HG03095 (cell line): ENCODE measurements around the gene IL16.
"Not testable (repeated sequence)": the region's sequence is repeated elsewhere in the genome, so short reads cannot be mapped to it uniquely, and the experiment has no call there.

Experiments
- ATAC-seq: cut with Tn5 transposase; IDR thresholded peaks from one replicate; pipeline ENCODE4 v1.9.1; 2021; ENCODE audit warnings: moderate library complexity; ENCODE audit not compliant: unreplicated experiment

IL16 gene

DNA sequence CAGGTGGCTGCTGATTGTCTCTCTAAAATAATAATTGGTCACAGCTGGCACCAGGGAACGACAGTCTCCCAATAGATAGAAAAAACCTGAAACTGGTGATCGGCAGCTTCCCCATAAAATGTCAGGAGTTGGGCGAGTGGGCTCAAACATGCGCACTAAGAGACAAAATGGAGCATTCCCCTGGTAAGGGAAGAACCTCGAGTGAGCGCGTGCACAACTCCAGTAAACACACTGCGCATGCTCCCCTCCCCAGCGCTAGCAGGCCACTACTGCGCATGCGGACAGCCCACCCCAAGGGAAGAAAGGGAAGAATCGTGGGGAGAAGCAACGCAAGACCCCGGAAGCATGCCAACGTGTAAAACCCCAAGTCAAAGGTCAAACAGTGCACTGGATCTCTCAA is 134.9 kb downstream of the IL16 start:
- ATAC-seq, result no peak

- no peak for ATAC-seq
Measured at GRCh38 chr15:81332326-81332725, 135.6 kb downstream of the IL16 start.

DNA sequence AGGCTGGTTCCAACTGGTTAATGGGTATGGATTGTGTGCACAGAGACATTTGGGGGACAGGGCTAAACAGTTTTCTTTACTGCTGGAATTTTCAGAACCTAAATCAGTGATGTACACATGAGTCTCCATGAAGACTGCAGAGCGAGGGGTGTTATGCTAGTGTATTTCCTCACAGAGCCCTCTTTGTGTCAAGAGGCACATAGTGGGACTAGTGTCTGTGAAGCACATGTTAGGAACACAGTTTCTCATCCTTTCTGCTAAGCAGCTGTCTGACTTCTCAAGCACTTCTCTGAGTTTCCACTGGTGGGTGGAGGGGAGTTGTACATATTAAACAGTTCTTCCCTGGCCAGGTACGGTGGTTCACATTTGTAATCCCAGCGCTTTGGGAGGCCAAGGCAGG is 136.7 kb downstream of the IL16 start:
- ATAC-seq, result no peak

DNA sequence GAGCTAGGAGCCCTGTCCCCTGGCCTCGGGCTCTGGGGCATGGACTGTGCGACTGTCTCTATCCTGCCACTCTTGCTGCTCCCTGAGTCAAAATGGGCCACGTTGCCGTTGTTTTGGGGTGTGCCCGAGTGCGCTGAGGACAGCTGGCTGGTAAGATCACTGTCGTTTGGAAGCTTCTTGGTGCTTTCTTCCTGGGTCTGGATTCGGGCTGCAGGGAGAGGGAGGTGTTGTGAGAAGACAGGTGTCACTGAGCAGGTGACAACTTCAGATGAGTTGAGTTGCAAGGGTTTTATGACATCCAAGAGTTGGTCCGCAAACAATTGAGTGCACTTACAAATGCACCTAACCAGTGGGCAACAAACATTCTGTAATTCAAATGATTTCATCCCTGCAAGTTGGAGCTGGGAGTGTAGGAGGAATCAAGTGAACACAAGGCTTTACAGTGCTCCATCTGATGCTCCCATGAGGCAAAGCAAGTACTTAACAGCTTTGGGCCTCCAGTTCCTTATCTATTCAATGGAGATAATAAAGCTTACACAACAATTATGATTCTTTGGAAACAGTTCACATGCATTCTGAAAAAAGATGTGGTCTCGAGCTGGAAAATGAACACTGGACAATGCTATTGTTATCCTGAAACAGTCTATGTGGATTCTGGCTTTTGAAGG is 138.2 kb downstream of the IL16 start:
- no peak for ATAC-seq

DNA sequence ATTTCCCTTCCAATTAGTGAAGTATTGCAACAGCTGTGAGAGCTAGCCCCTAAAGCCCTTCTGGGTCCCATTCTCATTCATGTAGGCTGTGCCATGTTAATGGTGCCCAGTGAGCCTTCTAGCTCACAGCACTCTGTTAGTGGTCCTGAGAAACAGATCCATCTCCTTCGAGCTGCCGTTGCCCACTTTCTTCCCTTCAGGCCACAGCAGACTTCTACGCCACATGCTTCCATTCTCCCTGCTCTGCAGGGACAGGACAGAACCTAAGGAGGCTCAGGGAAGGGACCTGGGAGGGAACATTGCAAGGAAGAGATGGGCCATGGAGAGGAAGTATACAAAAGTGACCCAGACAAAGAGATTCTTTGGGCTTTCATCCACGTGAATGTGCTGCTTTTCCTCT is 139.0 kb downstream of the IL16 start:
- no peak for ATAC-seq

- ATAC-seq, result no peak
Measured at GRCh38 chr15:81336568-81336967, 139.9 kb downstream of the IL16 start.

GRCh38 chr15:81337241-81337640 is 140.6 kb downstream of the IL16 start:
- no peak for ATAC-seq

DNA sequence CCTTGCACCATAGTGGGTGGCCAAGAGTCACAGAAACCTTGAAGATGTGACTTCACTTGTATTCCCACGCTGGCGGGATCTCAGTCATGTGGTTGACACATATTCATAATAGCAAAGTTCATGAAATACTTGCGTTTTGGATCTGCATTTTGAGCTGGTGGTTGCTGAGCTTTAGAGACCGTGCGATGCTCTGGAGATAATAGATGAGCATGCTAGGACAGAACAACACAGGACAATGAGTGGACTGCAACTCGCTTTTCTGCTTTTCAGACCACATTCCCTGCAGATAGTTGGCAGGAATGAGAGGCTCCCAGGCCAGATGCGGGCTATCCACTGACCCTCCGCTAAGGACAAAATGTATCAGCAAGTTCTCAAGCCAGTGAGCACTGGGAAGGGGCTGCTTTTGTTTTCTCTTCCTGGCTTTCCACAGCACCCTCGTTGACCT is 141.1 kb downstream of the IL16 start:
- ATAC-seq, result no peak

DNA sequence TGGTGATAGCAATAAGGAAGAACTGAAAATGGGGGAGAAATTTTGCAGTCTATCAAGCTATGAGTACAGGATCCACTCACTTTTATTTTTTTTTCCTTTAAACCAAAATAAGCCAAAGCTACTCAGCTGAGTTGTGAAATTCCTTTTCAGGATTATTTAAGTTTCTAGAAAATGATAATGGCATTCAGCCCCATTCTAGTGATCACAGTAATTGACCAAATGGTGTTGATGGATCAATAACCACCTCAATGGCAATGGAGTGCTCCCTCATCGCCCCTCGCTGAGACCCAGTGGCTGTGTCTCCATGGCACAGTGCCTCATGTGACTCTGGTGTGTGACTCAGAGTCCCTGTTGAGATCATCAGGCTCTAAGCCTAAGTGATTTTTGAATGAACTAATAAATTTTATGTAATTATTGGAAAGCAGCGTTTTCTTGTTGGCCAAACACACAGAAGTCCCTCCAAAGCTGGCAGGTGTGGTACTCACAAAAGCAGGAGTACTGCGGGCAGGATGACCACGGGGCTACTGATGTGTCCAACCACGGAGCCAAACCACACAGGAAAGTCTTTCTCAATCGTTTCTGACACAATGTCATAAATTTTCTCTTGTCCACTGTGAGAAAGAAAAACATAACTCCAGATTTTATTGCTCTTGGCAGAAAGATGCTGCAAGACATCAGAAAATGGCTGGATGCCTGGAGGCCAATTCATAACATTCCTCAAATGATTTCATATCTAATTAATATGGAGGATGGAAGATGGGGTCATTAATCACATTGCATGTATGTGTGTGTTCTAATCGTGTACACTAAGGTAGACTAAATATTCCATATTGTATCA is 141.7 kb downstream of the IL16 start:
- no peak for ATAC-seq

GRCh38 chr15:81339321-81339720 is 142.6 kb downstream of the IL16 start:
- ATAC-seq, result no peak

DNA sequence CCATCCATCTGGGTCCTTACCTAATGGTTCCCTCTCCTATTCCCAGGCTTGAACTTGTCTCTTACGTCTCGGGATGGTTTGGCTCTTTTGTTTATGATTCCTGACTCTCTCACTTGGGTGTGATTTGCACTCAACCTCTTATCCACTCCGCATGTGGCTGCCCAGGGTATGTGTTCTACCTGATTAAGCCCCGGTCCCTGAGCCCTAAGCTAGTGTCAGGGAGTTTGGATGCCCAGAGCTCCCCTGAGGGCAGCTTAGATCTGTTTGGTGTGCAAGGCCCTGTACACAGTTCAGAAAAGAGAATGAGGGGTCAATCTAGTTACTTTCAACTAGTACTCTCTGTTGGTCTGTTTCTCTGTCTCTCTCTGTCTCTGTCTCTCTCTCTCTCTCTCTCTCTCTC is 143.2 kb downstream of the IL16 start:
- no peak for ATAC-seq

GRCh38 chr15:81341351-81341750 is 144.7 kb downstream of the IL16 start:
- ATAC-seq, result no peak

DNA sequence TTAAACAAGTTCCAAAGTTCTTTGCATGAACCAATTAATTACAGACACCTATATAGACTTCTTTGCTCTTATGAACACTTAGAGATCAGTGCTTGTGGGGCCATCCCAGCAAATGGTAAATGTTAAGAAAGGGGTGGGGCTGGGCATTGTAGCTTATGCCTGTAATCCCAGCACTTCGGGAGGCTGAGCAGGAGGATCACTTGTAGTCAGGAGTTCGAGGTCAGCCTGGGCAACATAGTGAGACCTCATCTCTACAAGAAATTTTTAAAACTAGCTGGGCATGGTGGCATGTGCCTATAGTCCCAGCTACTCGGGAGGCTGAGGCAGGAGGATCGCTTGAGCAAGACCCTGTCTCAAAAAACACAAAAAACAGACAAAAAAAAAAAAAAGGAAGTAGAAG is 146.7 kb downstream of the IL16 start:
- no peak for ATAC-seq

DNA sequence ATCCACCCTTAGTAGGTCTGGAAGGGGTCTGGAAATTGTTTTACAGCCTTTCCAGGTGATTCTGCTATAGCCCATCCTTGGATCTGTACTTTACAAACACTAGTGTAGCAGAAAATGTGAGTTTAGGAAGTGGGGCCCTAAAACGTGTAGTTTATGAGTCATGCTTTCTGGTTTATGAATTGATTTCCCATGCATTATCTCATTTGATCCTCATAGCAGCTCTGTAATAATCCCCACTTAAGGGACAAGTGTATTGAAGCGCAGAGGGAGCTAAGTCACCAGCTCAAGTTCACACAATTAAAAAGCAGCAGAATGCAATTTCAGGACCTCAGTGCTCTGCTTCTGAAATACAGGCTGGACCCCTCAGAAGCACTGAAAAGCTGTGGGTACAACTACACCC is 149.9 kb downstream of the IL16 start:
- no peak for ATAC-seq

DNA sequence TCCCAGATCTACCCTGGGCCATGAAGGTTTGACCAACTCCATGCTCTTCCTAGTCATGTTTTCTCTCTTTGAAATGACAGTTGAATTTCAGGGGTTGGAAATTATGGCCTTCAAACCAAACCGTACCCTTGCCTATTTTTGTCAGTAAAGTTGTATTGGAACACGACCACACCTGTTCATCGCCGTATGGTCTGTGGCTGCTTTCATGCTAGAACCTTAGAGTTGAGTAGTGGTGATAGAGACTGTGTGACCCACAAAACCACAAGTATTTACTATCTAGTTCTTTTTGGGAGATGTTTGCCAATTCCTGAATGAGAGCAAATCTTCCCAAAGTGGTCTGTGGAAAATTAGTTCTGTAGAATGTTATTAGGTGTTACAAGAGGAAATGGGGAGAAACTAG is 151.2 kb downstream of the IL16 start:
- no peak for ATAC-seq

DNA sequence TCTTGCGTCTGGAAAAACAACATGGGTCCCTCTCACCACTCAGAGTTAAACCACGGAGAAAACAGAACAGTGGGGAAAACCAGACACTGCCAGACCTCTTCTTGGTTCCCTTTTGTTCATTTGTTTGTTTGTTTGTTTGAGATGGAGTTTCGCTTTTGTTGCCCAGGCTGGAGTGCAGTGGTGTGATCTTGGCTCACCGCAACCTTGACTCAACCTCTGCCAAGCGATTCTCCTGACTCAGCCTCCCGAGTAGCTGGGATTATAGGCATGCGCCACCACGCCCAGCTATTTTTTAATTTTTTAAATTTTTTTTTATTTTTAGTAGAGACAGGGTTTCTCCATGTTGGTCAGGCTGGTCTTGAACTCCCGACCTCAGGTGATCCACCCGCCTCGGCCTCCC is 152.0 kb downstream of the IL16 start:
- ATAC-seq, result not testable (repeated sequence)

DNA sequence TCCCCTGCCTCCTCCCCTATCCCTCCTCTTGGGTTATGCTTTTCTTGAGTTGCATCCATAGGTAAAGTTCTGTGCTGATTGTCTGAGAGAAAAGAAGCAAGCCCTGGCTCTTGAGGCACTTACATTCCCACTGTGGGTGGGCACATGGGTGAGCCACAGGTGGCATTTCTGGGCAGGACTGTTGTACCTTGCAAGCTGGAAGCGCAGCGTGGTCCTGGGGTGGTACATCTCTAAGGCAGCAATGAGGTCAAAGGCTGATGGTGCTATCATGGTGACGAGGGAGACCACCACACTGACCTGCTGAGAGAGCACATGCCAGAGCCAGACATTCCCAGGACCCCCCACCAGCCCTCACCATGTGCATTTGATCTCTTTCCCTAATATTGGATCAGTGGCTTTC is 152.6 kb downstream of the IL16 start:
- no peak for ATAC-seq

GRCh38 chr15:81351651-81352050 is 155.0 kb downstream of the IL16 start:
- ATAC-seq, result no peak

GRCh38 chr15:81356252-81356651 is 159.6 kb downstream of the IL16 start:
- no peak for ATAC-seq

GRCh38 chr15:81357180-81357686 is 160.6 kb downstream of the IL16 start:
- ATAC-seq, result no peak

GRCh38 chr15:81358248-81358647 is 161.6 kb downstream of the IL16 start:
- ATAC-seq, result no peak

DNA sequence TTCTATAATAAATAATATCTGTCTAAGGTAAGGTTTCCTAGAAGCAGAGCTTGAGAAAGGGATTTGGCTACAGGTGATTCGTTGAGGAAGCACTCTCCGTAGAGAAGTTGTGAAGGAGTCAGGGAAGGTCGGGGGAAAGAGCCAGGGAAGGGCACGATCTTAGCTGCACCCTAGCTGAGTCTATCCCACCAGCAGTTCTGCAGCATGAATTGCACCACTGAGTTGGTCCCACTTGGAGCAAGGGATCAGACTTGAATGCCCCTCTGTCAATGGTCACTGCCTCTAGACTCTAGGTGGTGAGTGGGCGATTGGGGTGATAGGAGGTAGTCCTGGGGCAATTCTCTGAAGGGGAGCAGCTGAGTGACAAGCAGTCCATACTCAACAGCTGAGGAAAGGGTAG is 163.8 kb downstream of the IL16 start:
- ATAC-seq, result no peak
